ENCODE measurements around the gene CCDC17.
"Not testable (repeated sequence)": the region's sequence is repeated elsewhere in the genome, so short reads cannot be mapped to it uniquely, and the experiment has no call there.

Gene CCDC17

GRCh38 chr1:45607404-45608074, 16.3 kb downstream of the CCDC17 start:
- Histone ChIP-seq H3K79me2 (ENCODE audit: insufficient read depth, low read length) (peaks cover 78% of the 10 kb centered on the region), H3K4me1 (ENCODE audit: insufficient read depth, low read length) (no peaks in the 10 kb centered on the region), H3K4me3 (ENCODE audit: low read depth in 1 of 2, low read length in 2 of 2) (no peak overlapping the region), H3K27me3 (ENCODE audit: insufficient read depth, low read length, poor library complexity) (no peaks in the 10 kb centered on the region), H3K4me2 (ENCODE audit: insufficient read depth, low read length) (no peak overlapping the region), H3K9ac (ENCODE audit: low read depth, low read length) (no peak overlapping the region), H4K20me1 (ENCODE audit: insufficient read depth, low read length) (peaks cover 48% of the 10 kb centered on the region), H3K9me3 (ENCODE audit: insufficient read depth, low read length, severe bottlenecking) (no peaks in the 10 kb centered on the region), H3K27ac (ENCODE audit: low read length) (no peak overlapping the region), H2AFZ (ENCODE audit: low read depth, low read length) (no peak overlapping the region), H3K36me3 (ENCODE audit: insufficient read depth, low read length) (peaks cover 95% of the 10 kb centered on the region)
- DNase-seq (no peak), ATAC-seq (ENCODE audit: insufficient read depth, low read depth) (no peak; the same call in 2 of the 3 replicates)
- TF ChIP-seq EZH2 (IDR thresholded peaks at IDR 0.05; ENCODE audit: borderline replicate concordance, low read depth, low read length, severe bottlenecking) (no peak), CTCF (IDR thresholded peaks at IDR 0.05; ENCODE audit: borderline replicate concordance, extremely low read depth, low read length, poor library complexity, severe bottlenecking) (no peak)

GRCh38 chr1:45604239-45604638, 19.6 kb downstream of the CCDC17 start:
- Histone ChIP-seq H3K36me3 (ENCODE audit: insufficient read depth, low read length) (peaks cover 95% of the 10 kb centered on the region), H3K27me3 (ENCODE audit: insufficient read depth, low read length, poor library complexity) (no peaks in the 10 kb centered on the region), H3K9me3 (ENCODE audit: insufficient read depth, low read length, severe bottlenecking) (no peaks in the 10 kb centered on the region), H3K9ac (ENCODE audit: low read depth, low read length) (no peak overlapping the region), H3K79me2 (ENCODE audit: insufficient read depth, low read length) (peaks cover 91% of the 10 kb centered on the region), H3K4me3 (ENCODE audit: low read depth in 1 of 2, low read length in 2 of 2) (no peak overlapping the region), H3K4me2 (ENCODE audit: insufficient read depth, low read length) (no peak overlapping the region), H2AFZ (ENCODE audit: low read depth, low read length) (no peak overlapping the region), H3K27ac (ENCODE audit: low read length) (no peak overlapping the region), H4K20me1 (ENCODE audit: insufficient read depth, low read length) (peaks cover 67% of the 10 kb centered on the region), H3K4me1 (ENCODE audit: insufficient read depth, low read length) (no peaks in the 10 kb centered on the region)
- DNase-seq (no peak), ATAC-seq (ENCODE audit: insufficient read depth, low read depth) (no peak)
- TF ChIP-seq CTCF (IDR thresholded peaks at IDR 0.05; ENCODE audit: borderline replicate concordance, extremely low read depth, low read length, poor library complexity, severe bottlenecking) (no peak), EZH2 (IDR thresholded peaks at IDR 0.05; ENCODE audit: borderline replicate concordance, low read depth, low read length, severe bottlenecking) (no peak)

- H3K9me3 ChIP-seq (ENCODE audit: insufficient read depth, low read length, severe bottlenecking); H3K9ac ChIP-seq (ENCODE audit: low read depth, low read length); DNase-seq; ATAC-seq (ENCODE audit: insufficient read depth, low read depth); H3K27ac ChIP-seq (ENCODE audit: low read length); H3K27me3 ChIP-seq (ENCODE audit: insufficient read depth, low read length, poor library complexity); H3K4me3 ChIP-seq (ENCODE audit: low read depth in 1 of 2, low read length in 2 of 2); H3K4me2 ChIP-seq (ENCODE audit: insufficient read depth, low read length); H2AFZ ChIP-seq (ENCODE audit: low read depth, low read length): not testable (repeated sequence)
- Histone ChIP-seq H3K79me2 (ENCODE audit: insufficient read depth, low read length) (peaks cover 98% of the 10 kb centered on the region), H3K4me1 (ENCODE audit: insufficient read depth, low read length) (peaks cover 13% of the 10 kb centered on the region; the same call in 1 of the 2 replicates), H3K36me3 (ENCODE audit: insufficient read depth, low read length) (peaks cover 92% of the 10 kb centered on the region), H4K20me1 (ENCODE audit: insufficient read depth, low read length) (peaks cover 85% of the 10 kb centered on the region)
Measured at GRCh38 chr1:45596765-45597164, 27.1 kb downstream of the CCDC17 start.

- no peak overlapping the region for H3K27ac ChIP-seq (ENCODE audit: low read length)
- peaks cover 91% of the 10 kb centered on the region for H3K36me3 ChIP-seq (ENCODE audit: insufficient read depth, low read length)
- no peak overlapping the region for H3K9ac ChIP-seq (ENCODE audit: low read depth, low read length)
- H4K20me1 ChIP-seq (ENCODE audit: insufficient read depth, low read length) = peaks cover 90% of the 10 kb centered on the region
- no peak overlapping the region for H3K4me2 ChIP-seq (ENCODE audit: insufficient read depth, low read length)
- DNase-seq (no peak), ATAC-seq (ENCODE audit: insufficient read depth, low read depth) (no peak)
- H3K27me3 ChIP-seq (ENCODE audit: insufficient read depth, low read length, poor library complexity) = no peaks in the 10 kb centered on the region
- peaks cover 98% of the 10 kb centered on the region for H3K79me2 ChIP-seq (ENCODE audit: insufficient read depth, low read length)
- H3K4me1 ChIP-seq (ENCODE audit: insufficient read depth, low read length) = peaks cover 13% of the 10 kb centered on the region; the same call in 1 of the 2 replicates
- TF ChIP-seq EZH2 (IDR thresholded peaks at IDR 0.05; ENCODE audit: borderline replicate concordance, low read depth, low read length, severe bottlenecking) = no peak
- no peak for TF ChIP-seq CTCF (IDR thresholded peaks at IDR 0.05; ENCODE audit: borderline replicate concordance, extremely low read depth, low read length, poor library complexity, severe bottlenecking)
- no peak overlapping the region for H2AFZ ChIP-seq (ENCODE audit: low read depth, low read length)
- H3K4me3 ChIP-seq (ENCODE audit: low read depth in 1 of 2, low read length in 2 of 2) = no peak overlapping the region
- H3K9me3 ChIP-seq (ENCODE audit: insufficient read depth, low read length, severe bottlenecking) = no peaks in the 10 kb centered on the region
Measured at GRCh38 chr1:45594412-45594811, 29.4 kb downstream of the CCDC17 start.

Data from DND-41 (cell line).